DND-41 (cell line): ENCODE data around the gene MARCHF6.

Experiments used
- EZH2 ChIP-seq: IDR thresholded peaks from 3 replicates; pipeline ENCODE4 v1.6.1; 2012; ENCODE audit warnings: borderline replicate concordance, low read depth, mild to moderate bottlenecking, moderate library complexity, low read length, inconsistent platforms; ENCODE audit not compliant: severe bottlenecking
- TF ChIP-seq, protein P1 (sequence below): IDR thresholded peaks from 2 replicates; pipeline ENCODE4 v1.5.1; 2012; ENCODE audit warnings: borderline replicate concordance, low read length, moderate library complexity, mild to moderate bottlenecking; ENCODE audit not compliant: poor library complexity, severe bottlenecking; ENCODE audit errors: extremely low read depth

DNA sequence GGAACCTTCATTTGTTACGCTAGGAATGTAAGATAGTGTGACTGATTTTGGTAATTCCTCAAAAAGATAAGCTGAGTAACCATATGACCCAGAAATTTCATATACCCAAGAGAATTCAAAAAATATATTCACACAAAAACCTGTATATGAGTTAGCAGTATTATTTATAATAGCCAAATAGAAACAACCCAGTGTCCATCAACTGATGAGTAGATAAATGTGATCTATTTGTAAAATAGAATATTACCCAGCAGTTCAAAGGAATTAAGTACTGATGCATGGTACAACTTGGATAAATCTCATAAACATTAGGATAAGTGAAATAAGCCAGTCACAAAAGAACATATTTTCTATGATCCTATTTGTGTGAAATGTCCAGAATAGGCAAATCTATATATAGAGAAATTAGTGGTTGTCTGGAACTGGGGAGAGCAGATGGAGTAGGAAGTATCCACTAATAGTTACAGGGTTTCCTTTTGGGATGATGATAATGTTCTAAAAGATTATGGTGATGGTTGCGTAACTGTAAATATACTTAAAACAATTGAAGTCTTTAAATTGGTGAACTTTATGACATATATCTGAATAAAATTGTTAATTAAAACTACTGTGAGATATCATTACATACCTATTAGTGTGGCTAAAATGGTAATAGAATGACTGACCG is 10.2 kb downstream of the MARCHF6 start:
- TF ChIP-seq, protein P1, sequence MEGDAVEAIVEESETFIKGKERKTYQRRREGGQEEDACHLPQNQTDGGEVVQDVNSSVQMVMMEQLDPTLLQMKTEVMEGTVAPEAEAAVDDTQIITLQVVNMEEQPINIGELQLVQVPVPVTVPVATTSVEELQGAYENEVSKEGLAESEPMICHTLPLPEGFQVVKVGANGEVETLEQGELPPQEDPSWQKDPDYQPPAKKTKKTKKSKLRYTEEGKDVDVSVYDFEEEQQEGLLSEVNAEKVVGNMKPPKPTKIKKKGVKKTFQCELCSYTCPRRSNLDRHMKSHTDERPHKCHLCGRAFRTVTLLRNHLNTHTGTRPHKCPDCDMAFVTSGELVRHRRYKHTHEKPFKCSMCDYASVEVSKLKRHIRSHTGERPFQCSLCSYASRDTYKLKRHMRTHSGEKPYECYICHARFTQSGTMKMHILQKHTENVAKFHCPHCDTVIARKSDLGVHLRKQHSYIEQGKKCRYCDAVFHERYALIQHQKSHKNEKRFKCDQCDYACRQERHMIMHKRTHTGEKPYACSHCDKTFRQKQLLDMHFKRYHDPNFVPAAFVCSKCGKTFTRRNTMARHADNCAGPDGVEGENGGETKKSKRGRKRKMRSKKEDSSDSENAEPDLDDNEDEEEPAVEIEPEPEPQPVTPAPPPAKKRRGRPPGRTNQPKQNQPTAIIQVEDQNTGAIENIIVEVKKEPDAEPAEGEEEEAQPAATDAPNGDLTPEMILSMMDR: no peak
- no peak for TF ChIP-seq EZH2
